HG02840 (cell line): ENCODE measurements around the gene FBXO5.
"Not testable (repeated sequence)": the region's sequence is repeated elsewhere in the genome, so short reads cannot be mapped to it uniquely, and the experiment has no call there.

Source experiments
- ATAC-seq: cut with Tn5 transposase; IDR thresholded peaks from one replicate; pipeline ENCODE4 v1.9.1; 2021; ENCODE audit warnings: mild to moderate bottlenecking, moderate library complexity, moderate number of reproducible peaks; ENCODE audit not compliant: unreplicated experiment, low FRiP score

FBXO5 gene

DNA sequence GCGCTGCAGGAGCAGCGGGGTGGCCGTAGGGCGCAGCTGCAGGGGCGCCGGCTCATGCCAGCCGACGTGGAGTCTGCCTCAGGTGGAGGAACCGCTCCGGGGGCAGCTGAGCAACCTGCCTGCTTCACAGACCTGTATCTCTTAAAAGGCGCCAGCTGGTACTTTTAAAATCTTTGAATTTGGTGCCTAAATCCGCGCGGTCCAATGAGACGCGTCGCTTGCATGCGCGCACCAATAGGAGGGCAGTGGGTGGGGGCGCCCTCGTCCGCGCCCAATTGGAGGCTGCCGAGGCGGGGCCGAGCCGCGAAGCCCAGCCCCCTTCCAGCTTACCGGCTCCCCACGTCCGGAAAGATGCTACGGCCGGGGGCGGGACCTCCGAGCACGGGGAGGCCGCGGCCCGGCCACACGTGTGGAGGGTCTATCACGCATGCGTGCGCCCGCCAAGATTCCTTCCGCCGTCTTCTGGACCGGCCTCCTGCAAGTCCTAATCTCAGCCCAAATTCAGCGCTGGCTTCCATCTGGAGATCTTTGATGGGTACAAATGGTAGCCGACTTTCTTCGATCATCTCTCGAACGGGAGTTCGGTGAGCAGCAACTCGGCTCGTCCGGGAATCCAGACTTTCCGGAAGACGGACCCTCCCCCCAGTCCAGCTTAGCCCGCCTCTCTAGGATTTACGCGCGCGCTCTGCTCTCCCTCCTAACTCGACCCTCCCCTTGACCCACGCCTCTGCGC lies at the start of gene FBXO5:
TSS of gene FBXO5 (minus strand) at position 138 of the 733 bp plus-strand sequence. CDS start at position 56, 82 bp downstream.
- peak; percentile 86 for ATAC-seq

GRCh38 chr6:153032255-153032882 lies 49.5 kb upstream of the FBXO5 start:
- ATAC-seq, result no peak

- ATAC-seq, result no peak
Observed at GRCh38 chr6:153031335-153031955, 48.6 kb upstream of the FBXO5 start.

- ATAC-seq, result no peak
Observed at GRCh38 chr6:153028963-153029362, 46.1 kb upstream of the FBXO5 start.

- no peak for ATAC-seq
Observed at GRCh38 chr6:153028286-153028685, 45.4 kb upstream of the FBXO5 start.

DNA sequence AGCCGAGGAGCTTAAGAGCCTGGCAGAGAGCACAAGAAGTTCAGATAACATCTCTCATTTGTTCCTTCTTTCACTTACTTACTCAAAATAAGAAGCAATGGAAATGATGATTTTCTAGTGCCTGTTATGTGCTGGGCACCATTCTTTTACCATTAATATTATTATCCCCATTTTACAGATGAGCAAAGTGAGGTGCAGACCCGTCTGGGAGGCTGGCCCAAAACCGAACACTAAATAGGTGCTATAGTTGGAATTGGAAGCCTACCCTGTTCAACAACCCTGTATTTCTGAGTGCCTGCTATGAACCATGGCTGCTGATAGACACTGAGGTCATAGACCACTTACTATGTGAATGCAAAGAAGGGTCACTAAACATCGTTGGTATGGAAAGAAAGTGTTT lies 44.6 kb upstream of the FBXO5 start:
- no peak for ATAC-seq

DNA sequence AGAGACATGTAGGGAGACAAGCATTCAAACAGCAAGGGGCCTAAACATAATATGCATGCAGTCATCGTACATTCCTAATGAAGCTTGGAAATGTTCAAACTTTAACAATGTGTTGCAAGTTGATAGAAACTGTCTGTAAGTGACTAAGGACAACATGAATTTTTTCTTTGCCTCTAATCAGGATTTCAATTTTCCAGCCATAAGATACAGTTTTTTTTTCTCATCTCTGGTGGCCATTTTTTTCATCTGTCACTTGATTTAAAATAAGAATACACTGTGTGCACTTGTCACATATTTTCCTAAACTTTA lies 41.8 kb upstream of the FBXO5 start:
- no peak for ATAC-seq

GRCh38 chr6:153023977-153024708 lies 41.3 kb upstream of the FBXO5 start:
- peak; percentile 97 for ATAC-seq

DNA sequence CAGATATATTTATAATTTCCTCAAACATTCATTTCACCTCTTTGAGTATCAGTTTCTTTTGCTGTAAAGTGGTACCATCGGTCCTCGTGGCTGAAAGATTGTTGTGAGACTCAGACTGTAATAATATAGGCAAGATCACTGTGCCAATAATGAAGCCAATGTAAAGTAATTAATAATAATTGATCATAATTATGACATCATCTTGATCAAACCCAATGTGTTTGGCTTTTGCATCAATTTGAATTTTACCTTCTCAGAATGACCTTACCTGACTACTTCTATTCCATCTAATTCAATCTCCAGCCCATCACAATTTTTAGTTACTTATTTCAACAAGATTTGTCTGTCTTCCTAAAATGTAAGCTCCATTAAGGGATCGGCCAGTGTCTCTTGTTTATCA lies 35.5 kb upstream of the FBXO5 start:
- no peak for ATAC-seq

DNA sequence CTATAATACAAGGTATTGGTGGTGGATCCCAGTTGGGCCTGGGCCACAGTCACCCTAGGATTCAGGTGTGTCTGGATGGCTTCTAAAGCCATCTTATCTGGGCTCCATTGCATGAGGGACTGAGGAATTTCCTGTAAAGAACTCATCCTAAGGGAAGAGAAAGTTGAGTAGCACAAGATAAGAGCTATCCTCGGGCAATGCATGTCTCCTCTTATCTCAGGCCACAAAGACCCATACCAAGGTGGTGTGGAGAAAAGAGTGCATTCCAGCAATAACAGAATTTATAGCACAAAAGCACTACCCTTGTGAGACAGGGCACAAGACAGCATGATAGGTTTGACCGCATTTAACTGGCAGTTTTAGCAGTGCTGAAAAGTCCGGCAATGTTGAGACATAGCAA lies 34.0 kb upstream of the FBXO5 start:
- ATAC-seq, result no peak

DNA sequence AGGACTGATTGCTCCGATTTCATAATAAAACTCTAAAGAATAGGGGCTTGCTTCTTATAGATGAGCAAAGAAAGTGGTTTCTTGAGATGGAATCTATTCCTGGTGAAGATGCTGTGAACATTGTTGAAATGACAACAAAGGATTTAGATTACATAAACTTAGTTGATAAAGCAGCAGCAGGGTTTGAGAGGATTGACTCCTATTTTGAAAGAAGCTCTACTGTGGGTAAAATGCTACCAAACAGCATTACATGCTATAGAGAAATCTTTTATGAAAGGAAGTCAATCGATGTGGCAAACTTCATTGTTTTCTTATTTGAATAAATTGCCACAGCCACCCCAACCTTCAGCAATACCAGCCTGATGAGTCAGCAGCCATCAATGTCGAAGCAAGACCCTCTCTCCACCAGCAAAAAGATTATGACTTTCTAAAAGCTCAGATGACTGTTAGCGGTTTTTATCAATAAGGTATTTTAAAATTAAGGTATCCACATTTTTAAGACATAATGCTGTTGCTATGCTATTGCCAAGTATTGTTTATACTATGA lies 32.3 kb upstream of the FBXO5 start:
- ATAC-seq, result no peak

DNA sequence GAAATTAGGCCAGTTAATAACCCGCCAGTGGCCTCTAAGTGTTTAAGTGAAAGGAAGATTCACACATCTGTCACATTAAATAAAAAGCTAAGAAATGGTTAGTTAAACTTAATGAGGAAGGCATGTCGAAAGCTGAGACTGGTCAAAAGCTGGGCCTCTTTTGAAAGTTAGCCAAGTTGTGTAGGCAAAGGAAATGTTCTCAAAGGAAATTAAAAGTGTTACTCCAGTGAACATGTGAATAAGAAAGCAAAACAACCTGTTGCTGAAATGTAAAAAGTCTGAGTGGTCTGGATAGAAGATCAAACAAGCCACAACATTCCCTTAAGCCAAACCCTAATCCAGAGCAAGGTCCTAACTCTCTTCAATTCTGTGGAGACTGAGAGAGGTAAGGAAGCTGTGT lies 30.6 kb upstream of the FBXO5 start:
- ATAC-seq, result no peak

DNA sequence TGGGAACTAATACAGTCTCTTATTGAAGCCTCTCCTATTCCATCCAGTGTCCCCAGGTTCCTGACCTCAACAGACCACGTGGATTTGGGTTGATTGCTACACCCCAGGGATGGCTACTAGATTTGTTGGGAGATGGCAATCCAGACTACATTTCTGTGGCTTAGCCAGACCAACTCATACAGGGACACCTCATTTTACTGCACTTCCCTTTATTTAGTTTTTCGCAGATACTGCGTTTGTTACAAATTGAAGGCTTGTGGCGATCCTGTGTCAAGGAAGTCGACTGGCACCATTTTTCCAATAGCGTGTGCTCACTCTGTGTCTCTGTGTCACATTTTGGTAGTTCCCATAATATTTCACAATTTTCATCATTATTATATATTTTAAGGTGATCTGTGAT lies 30.0 kb upstream of the FBXO5 start:
- ATAC-seq, result no peak

DNA sequence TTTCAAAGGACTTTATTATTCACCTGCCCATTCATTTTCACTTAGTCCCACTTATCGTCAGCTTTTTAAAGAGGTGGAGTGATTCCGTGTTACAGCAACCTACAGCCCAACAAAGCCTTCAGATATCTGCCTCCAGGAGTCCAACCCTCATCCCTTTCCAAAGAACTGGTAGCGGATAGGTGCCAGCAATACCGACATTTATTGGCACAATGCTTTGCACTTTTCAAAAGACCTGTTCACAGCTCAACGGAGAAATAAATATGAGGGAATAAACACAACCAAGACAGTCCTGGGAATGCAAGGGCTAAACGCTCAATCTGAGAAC lies 20.5 kb upstream of the FBXO5 start:
- no peak for ATAC-seq

DNA sequence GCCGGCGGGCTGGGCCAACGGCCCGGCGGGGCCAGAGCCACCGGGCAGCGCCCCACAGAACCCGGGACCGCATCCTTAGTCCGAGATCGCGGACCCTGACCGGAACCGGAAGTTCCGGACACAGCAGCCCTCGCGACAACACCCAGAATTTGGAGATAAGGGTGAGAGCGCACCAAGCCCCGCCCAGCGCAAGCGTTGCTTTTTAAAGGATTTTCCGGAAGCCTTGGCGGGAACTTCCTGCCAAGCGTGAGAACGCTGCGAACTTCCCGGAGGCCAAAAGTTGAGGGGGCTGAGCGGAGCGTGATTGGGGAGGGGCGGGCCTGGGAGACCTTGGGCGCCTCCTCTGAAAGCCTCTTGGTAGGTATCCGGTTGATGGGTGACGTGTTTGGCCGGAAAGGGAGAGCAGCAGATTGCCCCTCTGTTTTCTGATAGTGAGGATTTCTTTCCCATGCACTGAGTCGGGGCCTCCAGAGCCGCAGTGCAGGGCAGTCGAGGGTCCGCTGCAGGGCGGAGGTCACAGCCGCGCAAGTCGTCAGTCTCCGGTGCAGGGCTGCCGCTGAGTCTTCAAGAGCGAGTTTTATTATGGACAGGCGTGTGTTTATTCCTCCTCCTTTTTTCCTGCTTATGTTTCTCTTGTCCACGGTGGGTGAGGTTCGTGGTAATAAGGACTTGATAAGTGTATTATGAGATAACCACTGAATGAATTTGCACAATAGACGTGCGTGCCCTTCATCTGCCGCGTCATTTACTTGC lies 19.9 kb upstream of the FBXO5 start, which contains the start of gene MTRF1L:
TSS of gene MTRF1L (minus strand) at position 97 of the 753 bp plus-strand sequence. CDS start at position 73, 24 bp downstream.
- peak; percentile 97 for ATAC-seq

GRCh38 chr6:153001767-153002612 lies 19.1 kb upstream of the FBXO5 start:
- ATAC-seq, result peak; percentile 26

DNA sequence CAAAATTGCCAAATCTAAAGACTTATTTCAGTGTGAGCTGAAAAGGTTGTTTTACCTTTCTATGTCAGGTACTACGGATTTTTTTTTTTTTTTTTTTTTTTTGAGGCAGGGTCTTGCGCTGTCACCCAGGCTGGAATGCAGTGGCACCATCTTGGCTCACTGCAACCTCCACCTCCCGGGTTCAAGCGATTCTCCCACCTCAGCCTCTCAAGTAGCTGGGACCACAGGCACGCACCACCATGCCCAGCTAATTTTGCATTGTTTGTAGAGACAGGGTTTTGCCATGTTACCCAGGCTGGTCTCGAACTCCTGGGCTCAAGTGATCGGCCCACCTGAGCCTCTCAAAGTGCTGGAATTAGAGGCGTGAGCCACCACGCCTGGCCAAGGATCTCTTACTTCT lies 17.9 kb upstream of the FBXO5 start:
- not testable (repeated sequence) for ATAC-seq

- ATAC-seq, result no peak
Observed at GRCh38 chr6:153000243-153000642, 17.4 kb upstream of the FBXO5 start.

DNA sequence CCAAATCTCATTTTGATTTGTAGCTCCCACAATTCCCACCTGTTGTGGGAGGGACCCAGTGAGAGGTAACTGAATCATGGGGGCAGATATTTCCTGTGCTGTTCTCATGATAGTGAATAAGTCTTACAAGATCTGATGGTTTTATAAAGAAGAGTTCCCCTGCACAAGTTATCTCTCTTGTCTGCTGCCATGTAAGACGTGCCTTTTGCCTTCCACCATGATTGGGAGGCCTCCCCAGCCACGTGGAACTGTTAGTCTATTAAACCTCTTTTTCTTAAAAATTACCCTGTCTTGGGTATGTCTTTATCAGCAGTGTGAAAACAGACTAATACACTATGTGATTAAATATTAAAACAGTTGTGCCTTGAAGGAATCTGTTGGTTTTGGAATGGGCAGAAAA lies 16.7 kb upstream of the FBXO5 start:
- not testable (repeated sequence) for ATAC-seq
